ENCODE results near the gene PIK3C2B. TPM values are rescaled to one million over a fixed set of nuclear protein-coding genes. Genes with fewer than 3 reads are reported as not detected.

Gene PIK3C2B
- total RNA-seq, 4 donors from 2014 or later, result 70.7 to 162 (median 94.5) TPM

DNA sequence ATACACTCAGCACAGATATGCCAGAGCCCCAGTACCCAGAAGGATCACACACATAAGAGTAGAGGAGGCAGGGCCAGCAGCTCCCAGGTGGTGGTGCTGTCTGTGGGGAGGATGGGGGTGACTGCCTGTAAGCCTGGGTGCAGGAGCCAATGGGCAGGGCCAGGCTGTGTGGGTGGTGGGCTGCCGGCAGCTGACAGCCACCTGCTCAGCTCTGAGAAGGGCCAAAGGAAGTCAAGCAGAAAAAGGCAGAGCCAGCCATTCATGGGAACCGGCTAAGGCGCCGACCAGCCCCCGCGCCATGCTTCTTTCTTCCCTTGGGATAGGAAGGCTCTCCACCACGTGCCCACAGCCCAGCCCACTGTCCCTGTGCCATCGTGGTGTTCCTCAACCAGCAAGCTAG lies 14.1 kb downstream of the PIK3C2B start:
- no peak for TF ChIP-seq POLR2A (IDR thresholded peaks at IDR 0.05)
- Histone ChIP-seq H3K4me1 (peaks cover 77% of the 10 kb centered on the region), H3K4me3 (no peak overlapping the region), H3K27ac (peak overlapping the region; percentile 59), H3K9me3 (no peaks in the 10 kb centered on the region), H3K36me3 (no peaks in the 10 kb centered on the region), H3K27me3 (no peaks in the 10 kb centered on the region)
- no peak for DNase-seq (ENCODE audit: low spot score in 2 of 2)
- WGBS, result 25% methylated on average over 1 of the region's 8 CpGs

GRCh38 chr1:204479387-204480136 lies 15.0 kb downstream of the PIK3C2B start:
- H3K4me1 ChIP-seq, result peaks cover 77% of the 10 kb centered on the region
- H3K27me3 ChIP-seq, result no peaks in the 10 kb centered on the region
- no peaks in the 10 kb centered on the region for H3K36me3 ChIP-seq
- no peaks in the 10 kb centered on the region for H3K9me3 ChIP-seq
- peak overlapping the region; percentile 69 for H3K27ac ChIP-seq
- 50% methylated on average over 5 of the region's 13 CpGs for WGBS
- TF ChIP-seq EP300 (IDR thresholded peaks at IDR 0.05), result no peak
- peak in 1 of 3 donors; percentile 58 for TF ChIP-seq POLR2AphosphoS5 (IDR thresholded peaks at IDR 0.05)
- H3K4me3 ChIP-seq, result no peak overlapping the region
- DNase-seq (ENCODE audit: low spot score in 2 of 2), result no peak

DNA sequence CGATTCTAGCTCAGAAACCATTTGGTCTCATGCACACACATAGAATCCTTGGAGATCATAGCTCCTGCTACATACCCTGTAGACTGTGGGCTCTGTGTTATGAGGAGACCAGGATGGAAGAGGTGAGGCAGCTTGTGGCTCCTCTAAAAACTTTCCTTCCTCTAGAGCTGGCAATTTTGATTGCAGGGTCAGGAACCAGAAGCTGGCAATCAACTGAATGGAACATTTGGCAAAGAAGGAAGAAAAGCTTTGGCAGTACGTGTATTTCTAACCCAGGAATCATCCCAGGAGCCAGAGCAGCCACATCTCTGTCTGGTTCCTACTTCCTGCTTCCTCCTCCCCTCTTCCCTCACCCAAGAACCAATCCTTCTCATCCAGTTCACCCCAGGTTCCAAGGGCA lies 15.7 kb downstream of the PIK3C2B start:
- WGBS, result 48% methylated on average over 2 of the region's 2 CpGs
- DNase-seq (ENCODE audit: low spot score in 2 of 2), result no peak
- H3K27ac ChIP-seq, result peak overlapping the region; percentile 69
- TF ChIP-seq, protein P1, sequence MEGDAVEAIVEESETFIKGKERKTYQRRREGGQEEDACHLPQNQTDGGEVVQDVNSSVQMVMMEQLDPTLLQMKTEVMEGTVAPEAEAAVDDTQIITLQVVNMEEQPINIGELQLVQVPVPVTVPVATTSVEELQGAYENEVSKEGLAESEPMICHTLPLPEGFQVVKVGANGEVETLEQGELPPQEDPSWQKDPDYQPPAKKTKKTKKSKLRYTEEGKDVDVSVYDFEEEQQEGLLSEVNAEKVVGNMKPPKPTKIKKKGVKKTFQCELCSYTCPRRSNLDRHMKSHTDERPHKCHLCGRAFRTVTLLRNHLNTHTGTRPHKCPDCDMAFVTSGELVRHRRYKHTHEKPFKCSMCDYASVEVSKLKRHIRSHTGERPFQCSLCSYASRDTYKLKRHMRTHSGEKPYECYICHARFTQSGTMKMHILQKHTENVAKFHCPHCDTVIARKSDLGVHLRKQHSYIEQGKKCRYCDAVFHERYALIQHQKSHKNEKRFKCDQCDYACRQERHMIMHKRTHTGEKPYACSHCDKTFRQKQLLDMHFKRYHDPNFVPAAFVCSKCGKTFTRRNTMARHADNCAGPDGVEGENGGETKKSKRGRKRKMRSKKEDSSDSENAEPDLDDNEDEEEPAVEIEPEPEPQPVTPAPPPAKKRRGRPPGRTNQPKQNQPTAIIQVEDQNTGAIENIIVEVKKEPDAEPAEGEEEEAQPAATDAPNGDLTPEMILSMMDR (IDR thresholded peaks at IDR 0.05), result no peak
- TF ChIP-seq POLR2AphosphoS5 (IDR thresholded peaks at IDR 0.05), result no peak
- no peak for TF ChIP-seq POLR2A (IDR thresholded peaks at IDR 0.05)
- TF ChIP-seq EP300 (IDR thresholded peaks at IDR 0.05), result no peak
- H3K27me3 ChIP-seq, result no peaks in the 10 kb centered on the region
- no peak overlapping the region for H3K4me3 ChIP-seq
- H3K9me3 ChIP-seq, result no peaks in the 10 kb centered on the region
- no peaks in the 10 kb centered on the region for H3K36me3 ChIP-seq
- H3K4me1 ChIP-seq, result peaks cover 74% of the 10 kb centered on the region

DNA sequence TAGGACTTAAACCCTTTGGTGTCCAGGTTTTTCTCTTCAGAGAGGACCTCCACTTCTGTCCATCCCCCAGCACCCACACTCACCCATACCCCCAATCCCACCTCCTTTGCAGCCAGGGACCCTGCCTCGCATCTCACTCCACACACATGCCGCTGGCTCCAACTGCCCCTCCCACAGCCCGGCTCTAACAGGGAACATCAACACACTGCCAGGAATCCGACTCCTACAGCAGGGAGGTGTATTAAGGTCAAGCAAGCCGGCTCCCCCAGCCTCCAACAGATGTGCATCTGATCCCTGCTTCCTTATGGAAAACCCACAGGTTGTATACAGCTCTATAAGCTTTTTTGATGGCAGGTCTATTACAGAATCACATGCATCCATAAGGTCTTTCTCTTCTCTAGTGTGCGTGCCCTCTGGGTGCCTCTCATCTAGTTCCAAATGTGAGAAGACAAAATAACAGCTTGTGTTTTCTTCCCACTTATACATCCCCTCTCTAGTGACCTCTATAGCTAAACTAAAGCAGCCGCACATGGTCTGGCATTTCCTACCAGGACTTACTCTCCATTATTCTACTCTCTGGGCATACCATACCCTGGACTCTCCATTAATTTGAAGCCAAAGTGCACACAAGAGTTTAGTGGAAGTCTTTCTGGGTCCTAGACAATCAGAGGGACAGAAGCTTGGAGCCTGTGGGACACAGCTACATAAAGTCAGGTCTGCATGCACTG lies 16.3 kb downstream of the PIK3C2B start:
- no peak for DNase-seq (ENCODE audit: low spot score in 2 of 2)
- no peaks in the 10 kb centered on the region for H3K9me3 ChIP-seq
- TF ChIP-seq POLR2A (IDR thresholded peaks at IDR 0.05), result no peak
- TF ChIP-seq, protein P1 (IDR thresholded peaks at IDR 0.05), result no peak
- TF ChIP-seq POLR2AphosphoS5 (IDR thresholded peaks at IDR 0.05), result no peak
- no peak for TF ChIP-seq EP300 (IDR thresholded peaks at IDR 0.05)
- no peaks in the 10 kb centered on the region for H3K36me3 ChIP-seq
- H3K27ac ChIP-seq, result peak overlapping the region; percentile 69
- no peaks in the 10 kb centered on the region for H3K27me3 ChIP-seq
- 39% methylated on average over 7 of the region's 7 CpGs for WGBS
- H3K4me1 ChIP-seq, result peaks cover 69% of the 10 kb centered on the region
- no peak overlapping the region for H3K4me3 ChIP-seq

GRCh38 chr1:204477036-204477740 lies 17.4 kb downstream of the PIK3C2B start:
- H3K27ac ChIP-seq, result peak overlapping the region; percentile 38
- 54% methylated on average over 5 of the region's 5 CpGs for WGBS
- no peaks in the 10 kb centered on the region for H3K36me3 ChIP-seq
- H3K27me3 ChIP-seq, result no peaks in the 10 kb centered on the region
- DNase-seq (ENCODE audit: low spot score in 2 of 2), result no peak
- peaks cover 65% of the 10 kb centered on the region for H3K4me1 ChIP-seq
- no peaks in the 10 kb centered on the region for H3K9me3 ChIP-seq
- H3K4me3 ChIP-seq, result no peak overlapping the region
- TF ChIP-seq POLR2A (IDR thresholded peaks at IDR 0.05) (no peak), POLR2AphosphoS5 (IDR thresholded peaks at IDR 0.05) (no peak), EP300 (IDR thresholded peaks at IDR 0.05) (no peak)
- TF ChIP-seq, protein P1 (IDR thresholded peaks at IDR 0.05), result no peak

- whole genome bisulfite sequencing, result 84% methylated on average over 5 of the region's 5 CpGs
- TF ChIP-seq EP300 (IDR thresholded peaks at IDR 0.05), result no peak
- no peak for TF ChIP-seq POLR2A (IDR thresholded peaks at IDR 0.05)
- TF ChIP-seq, protein P1 (IDR thresholded peaks at IDR 0.05), result no peak
- no peak for TF ChIP-seq POLR2AphosphoS5 (IDR thresholded peaks at IDR 0.05)
- no peaks in the 10 kb centered on the region for H3K9me3 ChIP-seq
- H3K27ac ChIP-seq, result no peak overlapping the region
- no peaks in the 10 kb centered on the region for H3K27me3 ChIP-seq
- H3K4me3 ChIP-seq, result no peak overlapping the region
- H3K36me3 ChIP-seq, result no peaks in the 10 kb centered on the region
- peaks cover 59% of the 10 kb centered on the region for H3K4me1 ChIP-seq
- no peak for DNase-seq (ENCODE audit: low spot score in 2 of 2)
Measured at GRCh38 chr1:204476563-204476962, 18.0 kb downstream of the PIK3C2B start.

All from suprapubic skin (tissue), 4 donors.